Activated naive CD4-positive, alpha-beta T cell (primary cell): ENCODE measurements around the gene DMRTC2.

Source experiments
- DNase-seq, 4 experiments: peaks; one replicate each; lab custom pipeline; 2025; lab: John Stamatoyannopoulos, UW

Gene DMRTC2

GRCh38 chr19:41845001-41845050, at the start of gene DMRTC2:
TSS of gene DMRTC2 (plus strand) at chr19:41845042. CDS start at chr19:41847429, 2,387 bp downstream.
- DNase-seq: no peak

GRCh38 chr19:41796362-41796761, 48.5 kb upstream of the DMRTC2 start, which contains the start of gene CEACAM3:
TSS of gene CEACAM3 (plus strand) at chr19:41796587. CDS start at chr19:41796678, 91 bp downstream.
- DNase-seq: no peak

- no peak for DNase-seq
These were observed 47.9 kb upstream of the DMRTC2 start for GRCh38 chr19:41796901-41797300.

- no peak for DNase-seq
These were observed 45.3 kb upstream of the DMRTC2 start for GRCh38 chr19:41799444-41800000.

- no peak for DNase-seq
These were observed 43.8 kb upstream of the DMRTC2 start for GRCh38 chr19:41801031-41801430.

GRCh38 chr19:41801792-41802211, 43.0 kb upstream of the DMRTC2 start:
- DNase-seq: no peak

- no peak for DNase-seq
These were observed 42.1 kb upstream of the DMRTC2 start for GRCh38 chr19:41802770-41803169.

GRCh38 chr19:41804336-41804735, 40.5 kb upstream of the DMRTC2 start:
- no peak for DNase-seq

GRCh38 chr19:41807176-41807575, 37.7 kb upstream of the DMRTC2 start:
- no peak for DNase-seq

- no peak for DNase-seq
These were observed 35.9 kb upstream of the DMRTC2 start for GRCh38 chr19:41808663-41809566.

- DNase-seq: no peak
These were observed 34.5 kb upstream of the DMRTC2 start for GRCh38 chr19:41810301-41810700.

- DNase-seq: no peak
These were observed 33.8 kb upstream of the DMRTC2 start for GRCh38 chr19:41811036-41811435.

GRCh38 chr19:41811981-41812380, 32.9 kb upstream of the DMRTC2 start:
- DNase-seq: no peak

GRCh38 chr19:41813911-41814310, 30.9 kb upstream of the DMRTC2 start:
- no peak for DNase-seq

- DNase-seq: no peak
These were observed 29.5 kb upstream of the DMRTC2 start for GRCh38 chr19:41815301-41815700.

GRCh38 chr19:41816761-41817160, 28.1 kb upstream of the DMRTC2 start:
- DNase-seq: no peak

GRCh38 chr19:41821003-41821735, 23.7 kb upstream of the DMRTC2 start:
- DNase-seq: peak in 1 of 4 experiments; percentile 27

GRCh38 chr19:41837981-41838708, 6.7 kb upstream of the DMRTC2 start:
- DNase-seq: no peak

- no peak for DNase-seq
These were observed 5.6 kb upstream of the DMRTC2 start for GRCh38 chr19:41839211-41839610.

- no peak for DNase-seq
These were observed 1.5 kb upstream of the DMRTC2 start for GRCh38 chr19:41843371-41843770.

GRCh38 chr19:41844601-41845000, 241 bp upstream of the DMRTC2 start, which contains the start of gene LYPD4:
TSS of gene LYPD4 (minus strand) at chr19:41844683. CDS start at chr19:41839285, 5,398 bp downstream.
- DNase-seq: no peak

GRCh38 chr19:41845051-41845590, 279 bp downstream of the DMRTC2 start:
- no peak for DNase-seq
